Peyer's patch (tissue), 4 donors: Measurements from ENCODE around the gene RIPK4.

ENCODE experiments used
- CTCF ChIP-seq, 6 experiments: fragments of 450-650 bp in 4 of 6; fragments of 200-600 bp in 2 of 6; sonication (generic) in 1 of 6; IDR thresholded peaks; one replicate each; pipeline ENCODE4 v1.5.1; 2017 to 2019; ENCODE audit warnings: antibody characterized with exemption in 6 of 6, mild to moderate bottlenecking in 3 of 6, moderate library complexity in 1 of 6
- POLR2A ChIP-seq, 2 donors: fragments of 450-650 bp; IDR thresholded peaks; one replicate each; pipeline ENCODE4 v1.5.1; 2017; ENCODE audit warnings: antibody characterized with exemption in 2 of 2, mild to moderate bottlenecking in 2 of 2, moderate library complexity in 2 of 2

DNA sequence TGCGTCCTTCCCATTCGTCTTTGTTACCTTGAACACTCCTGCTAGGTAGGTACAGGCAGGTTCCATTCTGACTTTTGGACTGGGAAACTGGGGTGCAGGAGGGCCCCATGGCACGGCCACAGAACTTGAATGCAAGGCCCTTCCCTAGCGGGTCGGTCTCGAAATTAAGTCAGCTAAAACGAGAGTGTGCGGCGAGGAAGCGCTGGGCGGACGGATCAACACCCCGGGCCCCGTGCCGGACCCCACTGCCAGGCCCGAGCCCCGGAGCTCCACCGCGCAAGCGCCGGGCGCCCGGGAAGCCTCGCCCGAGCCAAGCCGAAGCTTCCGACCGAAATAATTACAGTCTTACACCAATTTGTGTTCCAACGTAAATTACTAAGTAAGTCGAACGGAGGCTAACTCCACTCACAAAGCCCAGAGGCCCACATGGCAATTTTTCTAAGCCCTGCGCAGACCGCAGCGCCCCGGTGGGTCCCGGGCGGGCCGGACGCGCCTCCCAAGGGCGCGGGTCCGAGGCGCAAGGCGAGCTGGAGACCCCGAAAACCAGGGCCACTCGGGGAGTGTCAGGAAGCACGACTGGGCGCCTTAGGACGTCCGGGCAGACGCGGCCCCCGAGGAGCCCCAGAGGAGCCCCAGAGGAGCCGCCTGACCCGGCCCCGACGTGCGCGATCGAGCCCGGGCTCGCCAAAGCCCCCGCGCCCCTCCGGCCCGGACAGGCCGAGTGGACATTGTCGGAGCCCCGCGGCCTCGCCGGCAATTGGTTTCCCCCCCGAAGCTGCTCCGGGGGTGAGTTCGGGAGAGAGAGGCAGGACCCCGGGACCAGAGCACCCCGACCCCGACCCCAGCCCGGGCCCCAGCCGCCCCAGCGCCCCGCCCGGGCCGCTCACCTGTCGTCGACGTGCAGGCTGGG, 624 bp downstream of the RIPK4 start:
- no peak for TF ChIP-seq CTCF (IDR thresholded peaks at IDR 0.05)
- TF ChIP-seq POLR2A (IDR thresholded peaks at IDR 0.05), result no peak
